Fibroblast of skin of back (primary cell): ENCODE data around the gene HACD1.
"Not testable (repeated sequence)": the region's sequence is repeated elsewhere in the genome, so short reads cannot be mapped to it uniquely, and the experiment has no call there.

Source experiments
- DNase-seq: peaks from one replicate; pipeline ENCODE4 v3.0.0-alpha.2; 2013

Gene HACD1

DNA sequence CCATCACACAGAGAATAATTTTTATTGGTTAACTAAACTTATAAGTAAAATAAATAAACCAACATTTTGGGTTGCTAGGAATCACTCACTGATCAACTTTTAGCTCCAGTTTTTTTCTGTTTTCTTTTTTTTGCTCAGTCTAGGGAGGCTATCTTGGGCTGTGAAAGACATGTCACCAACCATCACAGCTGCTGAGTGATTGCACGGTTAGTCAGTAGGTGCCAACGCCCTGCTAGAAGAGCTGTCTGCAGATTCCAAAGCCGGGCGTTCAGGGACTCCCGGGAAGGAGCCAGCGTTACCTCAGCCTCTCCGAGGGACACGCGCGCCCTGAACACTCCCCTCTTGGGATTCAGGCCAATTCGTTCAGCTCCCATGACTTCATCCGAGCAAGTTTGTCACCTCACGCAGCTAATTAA is 26.2 kb upstream of the HACD1 start:
- peak; percentile 88 for DNase-seq

DNA sequence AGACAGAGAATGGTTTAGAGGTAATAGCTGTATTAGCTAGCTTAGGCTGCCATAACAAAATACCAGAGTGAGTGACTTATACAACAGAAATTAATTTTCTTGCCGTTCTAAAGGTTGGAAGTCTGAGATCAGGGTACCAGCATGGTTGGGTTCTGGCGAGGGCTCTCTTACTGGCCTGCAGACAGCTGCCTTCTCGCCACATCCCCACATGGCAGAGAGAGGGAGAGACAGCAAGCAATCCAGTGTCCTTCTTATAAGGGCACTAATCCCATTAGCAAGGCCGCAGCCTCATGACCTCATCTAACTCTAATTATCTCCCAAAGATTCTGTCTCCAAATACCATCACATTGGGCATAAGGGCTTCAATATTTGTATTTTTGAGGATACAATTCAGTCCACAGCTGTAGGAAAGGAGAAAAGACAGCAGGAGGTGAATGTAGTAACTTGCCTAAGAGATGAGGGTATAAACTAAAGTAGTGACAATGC is 23.2 kb upstream of the HACD1 start:
- no peak for DNase-seq

DNA sequence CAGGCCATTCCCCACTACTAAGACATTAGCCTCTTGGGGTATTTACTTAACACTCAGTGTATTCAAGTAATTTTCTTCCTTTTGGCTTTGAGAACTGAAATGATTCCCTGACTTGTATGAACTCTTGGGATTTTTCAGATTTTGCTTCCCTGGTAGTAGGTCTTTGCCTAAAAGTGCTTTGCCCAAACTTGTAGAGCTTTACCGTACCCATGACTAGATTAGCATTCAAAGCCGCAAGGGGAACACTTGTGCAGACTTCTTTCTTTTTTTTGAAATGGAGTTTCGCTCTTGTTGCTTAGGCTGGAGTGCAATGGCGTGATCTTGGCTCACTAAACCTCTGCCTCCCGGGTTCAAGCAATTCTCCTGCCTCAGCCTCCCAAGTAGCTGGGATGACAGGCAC is 20.7 kb upstream of the HACD1 start:
- no peak for DNase-seq

DNA sequence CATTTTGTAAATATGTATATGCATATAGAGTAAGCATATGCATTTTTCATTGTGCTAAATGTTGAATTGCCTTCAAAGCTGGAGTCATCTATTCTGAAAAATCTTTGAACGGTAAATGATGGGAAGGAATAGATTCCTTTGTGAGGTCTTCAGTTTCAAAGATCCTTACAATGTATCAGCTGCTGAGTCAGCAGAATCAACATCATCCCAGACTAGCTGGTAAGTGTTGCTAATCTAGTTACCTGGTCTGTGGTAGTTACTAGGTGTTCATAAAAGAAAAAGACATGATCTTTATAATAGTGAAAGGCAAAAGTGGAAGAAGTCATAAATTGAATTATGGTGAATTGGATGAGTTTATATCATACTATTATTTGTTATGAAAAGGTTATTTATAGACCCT is 16.2 kb upstream of the HACD1 start:
- DNase-seq: no peak

DNA sequence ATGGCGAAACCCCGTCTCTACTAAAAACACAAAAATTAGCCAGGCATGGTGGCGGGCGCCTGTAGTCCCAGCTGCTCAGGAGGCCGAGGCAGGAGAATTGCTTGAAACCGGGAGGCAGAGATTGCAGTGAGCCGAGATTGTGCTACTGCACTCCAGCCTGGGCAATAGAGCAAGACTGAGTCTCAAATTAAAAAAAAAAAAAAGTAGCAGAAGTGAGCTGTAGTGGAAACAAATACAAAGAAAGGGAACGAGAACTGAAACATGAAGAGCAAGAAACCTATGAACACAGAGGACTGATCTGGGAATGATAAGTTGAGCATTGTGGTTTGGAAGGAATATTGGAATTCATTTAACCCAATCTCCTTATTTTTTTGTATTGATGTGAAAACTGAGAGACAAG is 15.4 kb upstream of the HACD1 start:
- not testable (repeated sequence) for DNase-seq

DNA sequence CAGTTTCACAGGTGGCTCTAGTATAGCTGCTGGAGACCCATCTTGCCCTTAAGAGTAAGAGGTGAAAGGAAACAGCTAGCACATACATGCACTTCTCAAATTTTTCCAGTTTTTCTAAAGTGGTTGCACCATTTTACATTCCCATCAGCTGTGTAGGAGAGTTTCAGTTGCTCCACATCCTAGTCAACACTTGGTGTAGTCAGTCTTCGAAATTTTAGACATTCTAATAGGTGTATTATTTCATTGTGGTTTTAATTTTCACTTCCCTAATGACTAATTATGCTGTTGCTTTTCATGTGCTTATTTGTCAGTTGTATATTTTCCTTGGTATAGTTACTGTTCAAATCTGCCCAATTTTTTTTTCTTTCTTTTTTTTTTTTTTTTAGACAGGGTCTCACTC is 9.5 kb upstream of the HACD1 start:
- DNase-seq: no peak

DNA sequence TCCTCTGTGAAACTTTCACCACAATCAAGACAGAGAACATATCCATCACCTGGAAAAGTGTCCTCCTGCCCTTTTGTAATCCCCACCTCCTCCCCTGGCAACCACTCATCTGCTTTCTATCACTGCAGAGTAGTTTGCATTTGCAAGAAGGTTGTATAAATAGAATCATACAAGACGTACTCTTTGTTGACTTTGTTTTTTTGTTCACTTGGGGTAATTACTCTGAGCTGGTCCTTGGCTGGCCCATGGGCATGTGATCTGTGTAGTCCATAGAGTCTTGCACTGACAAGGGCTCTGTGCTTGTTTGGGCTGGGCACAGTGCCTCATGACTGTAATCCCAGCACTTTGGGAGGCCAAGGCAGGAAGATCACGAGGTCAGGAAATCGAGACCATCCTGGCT is 7.8 kb upstream of the HACD1 start:
- no peak for DNase-seq

DNA sequence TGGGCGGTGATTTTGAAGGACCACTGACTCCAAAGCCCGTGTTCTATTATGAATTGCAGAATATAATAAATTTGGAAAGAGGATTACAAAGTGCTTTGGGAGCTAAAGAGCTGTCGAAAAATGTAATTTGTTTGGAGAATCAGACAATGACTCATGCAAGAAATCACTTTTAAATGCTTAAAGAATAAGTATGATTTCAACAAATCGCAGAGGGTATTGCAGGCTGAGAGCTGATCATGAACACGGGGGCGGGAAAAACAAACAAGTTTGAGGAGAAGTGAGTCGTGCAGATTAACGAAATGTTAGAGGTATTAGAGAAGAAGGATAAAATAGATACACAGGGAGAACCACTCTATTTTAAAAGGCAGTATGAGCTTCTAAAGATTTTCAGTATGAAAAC is 4.9 kb upstream of the HACD1 start:
- peak; percentile 11 for DNase-seq

DNA sequence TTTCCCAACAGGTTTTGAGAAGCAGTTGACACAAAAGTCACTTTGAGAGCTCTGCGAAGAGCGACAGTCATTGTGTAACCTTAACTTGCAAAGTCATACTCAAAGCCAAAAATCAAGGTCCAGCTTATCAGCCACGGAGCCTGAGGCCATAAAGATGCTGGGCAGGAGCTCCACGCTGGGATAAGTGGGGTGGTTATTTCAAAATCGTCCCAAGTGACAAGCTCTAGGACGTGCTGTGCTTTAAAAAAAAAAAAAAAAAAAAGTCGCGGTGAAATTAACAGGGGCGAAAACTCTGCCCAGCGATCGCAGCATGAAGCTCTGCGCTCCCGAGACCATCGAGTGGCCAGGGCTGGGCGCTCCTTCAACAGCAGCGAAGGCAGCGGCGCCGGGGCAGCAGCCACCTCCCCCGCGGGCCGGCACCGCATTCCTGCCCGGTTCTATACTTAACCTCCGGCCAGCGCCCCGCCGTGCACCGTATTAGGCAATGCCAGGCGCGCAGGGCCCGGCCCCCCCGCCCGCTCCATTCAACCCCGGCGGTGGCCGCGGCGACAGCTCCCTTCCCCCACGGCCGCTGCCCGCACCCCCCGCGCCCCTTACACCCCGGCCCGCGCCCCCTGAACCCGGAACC is 657 bp downstream of the HACD1 start:
- DNase-seq: peak; percentile 82

DNA sequence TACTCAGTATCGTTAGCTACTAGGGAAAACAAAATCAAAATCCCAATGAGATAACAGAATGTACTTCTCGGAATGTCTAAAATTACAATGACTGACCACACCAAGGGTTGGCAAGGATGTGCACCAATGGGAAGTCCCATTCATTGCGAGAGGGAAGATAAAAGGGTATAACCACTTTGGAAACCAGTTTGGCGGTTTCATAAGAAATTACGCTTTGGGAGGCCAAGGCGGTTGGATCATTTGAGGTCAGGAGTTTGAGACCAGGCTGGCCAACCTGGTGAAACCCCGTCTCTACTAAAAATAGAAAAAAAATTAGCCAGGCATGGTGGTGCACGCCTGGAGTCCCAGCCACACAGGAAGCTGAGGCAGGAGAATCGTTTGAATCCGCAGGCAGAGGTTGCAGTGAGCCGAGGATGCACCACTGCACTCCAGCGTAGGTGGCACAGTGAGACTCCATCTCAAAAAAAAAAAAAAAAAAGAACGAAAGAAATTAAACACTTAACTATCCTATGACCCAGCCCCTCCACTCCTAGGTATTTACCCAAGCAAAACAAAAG is 7.6 kb downstream of the HACD1 start:
- no peak for DNase-seq

DNA sequence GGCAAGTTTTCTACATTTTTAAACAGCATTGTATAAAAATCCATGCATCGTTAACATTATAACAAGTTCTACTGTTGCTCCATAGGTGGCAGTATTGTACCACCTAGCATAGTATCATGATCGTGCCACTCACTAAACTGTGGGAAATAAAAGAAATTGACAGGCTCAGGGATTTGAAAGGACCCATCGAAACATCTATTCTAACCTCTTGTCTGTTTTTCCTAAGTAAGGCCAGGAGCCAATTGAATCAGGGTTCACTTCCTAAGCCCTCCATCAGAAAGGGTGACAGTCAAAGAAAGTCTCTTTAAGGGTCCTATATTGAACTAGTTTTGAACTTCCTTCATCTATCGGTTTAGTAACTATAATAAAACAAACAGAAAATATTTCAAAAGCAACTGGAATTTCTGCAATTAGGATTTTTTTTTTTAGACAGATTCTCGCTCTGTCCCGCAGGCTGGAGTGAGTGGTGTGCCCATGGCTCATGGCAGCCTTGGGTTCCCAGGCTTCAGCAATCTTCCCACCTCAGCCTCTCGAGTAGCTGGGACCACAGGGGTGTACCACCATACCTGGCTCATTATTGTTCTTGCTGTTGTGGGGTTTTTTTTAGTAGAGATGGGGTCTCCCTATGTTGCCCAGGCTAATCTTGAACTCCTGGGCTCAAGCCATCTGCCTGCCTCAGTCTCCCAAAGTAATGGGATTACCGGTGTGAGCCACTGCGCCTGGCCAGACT is 9.4 kb downstream of the HACD1 start:
- peak; percentile 58 for DNase-seq

DNA sequence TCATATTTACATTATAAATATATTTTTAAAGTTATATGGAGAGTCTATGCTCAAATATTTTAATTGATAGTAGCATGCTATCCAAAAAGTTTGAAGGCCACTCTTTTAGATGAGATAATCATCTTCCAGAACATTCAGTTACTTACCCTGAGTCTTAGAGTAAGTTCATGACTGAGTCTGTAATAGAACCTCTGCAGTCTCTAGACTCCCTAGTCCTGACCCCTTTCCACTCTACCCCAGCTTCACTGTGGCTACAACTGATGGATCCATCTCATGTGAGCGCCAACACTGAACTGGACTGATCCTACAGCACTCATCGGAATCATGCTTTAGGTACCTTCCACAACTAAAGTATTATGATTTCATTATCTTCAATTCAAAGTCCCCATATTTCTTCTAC is 10.1 kb downstream of the HACD1 start:
- no peak for DNase-seq

DNA sequence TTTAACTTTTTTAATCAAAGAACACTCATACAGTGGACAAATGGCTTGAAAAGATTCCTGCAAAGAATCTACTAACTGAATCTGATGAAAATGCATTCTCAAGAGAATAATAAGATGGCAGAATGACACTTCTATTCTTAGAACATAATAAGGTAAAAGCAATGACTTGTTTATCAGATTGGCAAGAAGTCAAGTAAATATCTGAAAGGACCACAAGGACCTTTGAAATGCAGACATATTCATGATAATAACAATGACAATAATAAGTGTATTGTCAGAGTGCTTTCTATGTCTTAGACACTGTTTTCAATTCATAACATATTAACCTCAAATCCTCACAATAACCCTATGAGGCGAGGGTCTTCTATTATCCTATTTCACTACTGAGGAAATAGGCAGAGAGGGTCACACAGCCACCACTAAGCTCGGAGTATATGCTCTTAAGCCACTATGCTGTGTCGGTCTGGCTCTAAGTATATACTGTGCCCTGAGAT is 10.6 kb downstream of the HACD1 start:
- no peak for DNase-seq

DNA sequence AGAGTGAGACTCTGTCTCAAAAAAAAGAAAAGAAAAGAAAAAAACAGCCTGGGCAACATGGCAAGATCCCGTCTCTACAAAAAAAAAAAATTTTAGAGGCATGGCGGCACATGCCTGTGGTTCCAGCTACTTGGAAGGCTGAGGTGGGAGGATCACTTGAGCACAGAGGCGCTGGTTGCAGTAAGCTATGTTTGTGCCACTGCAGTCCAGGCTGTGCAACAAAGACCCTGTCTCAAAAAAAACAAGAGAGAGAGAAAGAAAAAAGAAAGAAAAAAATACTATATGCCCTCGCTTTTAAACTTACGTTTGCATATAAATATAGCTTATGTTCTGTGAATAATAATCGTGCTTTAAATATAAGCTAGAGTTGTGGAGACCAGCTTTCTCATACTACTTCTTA is 11.2 kb downstream of the HACD1 start:
- no peak for DNase-seq

DNA sequence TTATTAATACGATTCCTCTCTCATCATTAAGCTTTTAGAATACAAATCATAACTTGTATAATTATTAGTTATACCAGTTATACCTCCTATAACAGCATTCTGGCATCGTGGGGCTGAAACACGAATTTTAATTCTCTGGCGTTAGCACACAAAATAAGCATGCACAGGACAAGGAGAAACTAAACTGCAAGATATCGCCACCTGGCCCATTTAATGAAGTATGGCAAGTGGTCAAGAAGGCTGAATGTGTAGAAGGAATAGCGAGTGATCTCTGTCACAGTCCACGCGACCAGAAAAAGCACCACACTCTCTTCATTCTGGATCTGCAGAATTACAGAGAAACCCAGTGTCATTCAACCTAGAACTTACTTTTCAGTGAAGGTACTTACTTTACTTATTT is 18.1 kb downstream of the HACD1 start:
- DNase-seq: peak; percentile 50

DNA sequence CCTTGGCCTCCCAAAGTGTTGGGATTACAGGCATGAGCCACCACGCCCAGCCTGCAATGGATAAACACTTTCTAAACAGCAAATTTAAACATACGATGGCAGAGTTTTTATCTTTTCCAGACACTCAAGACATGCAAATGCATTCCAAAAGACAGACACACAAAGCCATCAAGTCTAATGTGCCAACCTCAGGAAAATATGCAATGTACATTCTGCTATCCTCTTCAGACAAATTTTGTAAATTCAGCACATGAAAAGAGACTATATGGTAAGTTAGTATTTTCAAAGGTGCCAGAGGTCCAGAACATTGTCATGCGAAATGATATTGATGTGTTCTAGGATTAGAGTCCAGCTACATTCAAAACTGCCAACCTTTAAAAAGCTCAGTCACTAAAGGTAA is 19.8 kb downstream of the HACD1 start:
- DNase-seq: no peak

DNA sequence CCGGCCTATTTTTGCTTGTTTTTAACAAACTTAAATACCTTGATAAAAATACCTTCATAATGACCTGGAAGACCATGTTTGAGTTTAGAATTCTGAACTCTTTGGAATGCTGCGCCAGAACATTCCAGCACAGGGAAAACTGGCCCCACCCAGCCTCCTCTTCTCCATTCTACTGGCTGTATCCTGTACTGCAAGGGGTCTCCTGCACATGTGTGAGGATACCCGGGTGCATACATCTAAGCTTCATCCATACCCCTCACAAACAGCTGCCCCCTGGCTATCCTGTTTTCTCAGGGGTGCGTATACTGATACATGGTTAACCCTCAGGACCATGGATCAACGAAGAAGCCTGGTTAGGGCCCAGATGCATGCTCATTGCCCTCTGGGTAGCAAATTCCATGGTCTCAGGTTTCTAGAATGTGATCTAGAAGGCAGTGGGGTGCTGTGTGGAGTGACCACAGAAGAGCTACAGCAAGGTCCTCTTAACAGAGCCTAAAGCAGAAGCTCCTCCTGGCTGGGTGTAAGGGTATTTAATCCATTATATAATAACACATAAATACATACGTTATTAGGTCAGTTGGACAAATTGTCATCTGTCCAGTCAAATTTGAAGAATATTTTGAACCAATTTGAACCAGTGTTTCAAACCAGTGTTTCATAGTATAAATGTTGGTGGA is 26.1 kb downstream of the HACD1 start:
- no peak for DNase-seq

DNA sequence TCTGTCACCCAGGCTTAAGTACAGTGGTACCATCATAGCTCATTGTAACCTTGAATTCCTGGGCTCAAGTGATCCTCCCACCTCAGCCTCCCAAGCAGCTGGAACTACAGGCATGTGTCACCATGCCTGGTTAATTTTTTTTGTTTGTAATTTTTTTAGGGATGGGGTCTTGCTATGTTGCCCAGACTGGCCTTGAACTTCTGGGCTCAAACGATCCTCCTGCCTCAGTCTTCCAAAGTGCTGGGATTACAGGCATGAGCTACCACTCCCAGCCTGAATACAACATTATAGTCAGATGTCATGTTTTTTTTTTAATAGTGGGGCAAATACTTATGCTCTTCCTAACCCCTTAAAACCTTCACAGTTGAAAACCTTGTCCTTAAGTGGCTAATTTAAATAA is 27.9 kb downstream of the HACD1 start:
- DNase-seq: not testable (repeated sequence)

DNA sequence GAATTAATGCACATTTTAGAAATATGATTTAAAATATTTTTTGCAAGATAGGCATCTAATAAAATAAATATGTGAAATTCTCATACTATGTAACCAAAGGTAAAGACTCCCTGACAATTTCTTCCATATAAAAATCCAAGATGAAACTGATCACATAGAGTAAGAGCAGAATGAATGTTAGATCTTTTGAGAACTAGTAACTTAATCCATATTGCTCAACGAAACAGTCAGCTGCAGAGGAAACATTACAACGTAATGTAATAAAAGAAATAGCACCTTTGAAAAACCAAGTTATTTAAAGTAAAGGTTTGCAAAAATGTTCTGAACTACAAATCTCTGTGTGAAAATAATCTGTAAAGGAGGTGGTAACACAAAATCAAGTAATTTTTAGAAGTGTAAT is 28.8 kb downstream of the HACD1 start:
- no peak for DNase-seq

DNA sequence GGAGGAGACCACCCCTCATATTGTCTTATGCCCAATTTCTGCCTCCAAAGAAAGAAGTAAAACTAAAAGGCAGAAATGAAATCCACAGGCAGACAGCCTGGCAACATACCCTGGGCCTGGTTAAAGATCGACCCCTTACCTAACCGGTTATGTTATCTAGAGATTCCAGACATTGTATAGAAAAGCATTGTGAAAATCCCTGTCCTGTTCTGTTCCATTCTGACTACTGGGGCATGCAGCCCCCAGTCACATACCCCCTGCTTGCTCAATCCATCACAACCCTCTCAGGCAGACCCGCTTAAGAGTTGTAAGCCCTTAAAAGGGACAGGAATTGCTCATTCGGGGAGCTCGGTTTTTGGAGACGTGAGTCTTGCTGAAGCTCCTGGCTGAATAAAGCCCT is 29.9 kb downstream of the HACD1 start:
- not testable (repeated sequence) for DNase-seq

DNA sequence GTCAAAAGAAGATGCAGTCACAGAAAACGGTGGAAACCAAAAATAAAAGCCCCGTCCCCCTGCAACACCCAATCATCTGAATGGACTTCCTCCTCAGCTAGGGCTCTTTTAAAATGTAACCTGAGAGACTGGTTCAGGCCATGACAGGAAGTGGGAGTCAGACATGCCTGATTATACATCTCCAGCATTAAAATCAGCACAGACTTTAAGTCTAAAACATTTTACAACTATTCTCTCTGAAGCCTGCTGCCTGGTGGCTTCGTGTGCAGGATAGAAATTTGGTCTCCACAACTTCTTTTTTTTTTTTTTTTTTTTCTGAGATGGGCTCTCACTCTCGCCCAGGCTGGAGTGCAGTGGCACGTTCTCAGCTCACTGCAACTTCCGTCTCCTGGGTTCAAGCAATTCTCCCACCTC is 30.3 kb downstream of the HACD1 start:
- peak; percentile 43 for DNase-seq

DNA sequence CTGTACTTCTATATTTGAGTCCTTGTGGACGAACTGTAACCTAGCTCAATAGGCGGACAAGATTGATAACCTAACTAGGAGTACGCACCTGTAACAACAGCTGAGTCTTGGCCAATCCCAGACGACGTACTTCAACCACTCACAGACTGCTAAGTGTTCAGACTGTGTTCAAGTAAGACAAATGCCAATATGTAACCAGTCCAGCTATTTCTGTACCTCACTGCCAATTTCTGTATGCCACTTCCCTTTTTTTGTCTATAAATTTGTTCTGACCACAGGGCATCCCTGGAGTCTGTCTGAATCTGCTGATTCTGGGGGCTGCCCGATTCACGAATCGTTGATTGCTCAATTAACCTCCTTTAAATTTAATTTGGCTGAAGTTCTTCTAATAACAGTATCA is 32.2 kb downstream of the HACD1 start:
- no peak for DNase-seq

DNA sequence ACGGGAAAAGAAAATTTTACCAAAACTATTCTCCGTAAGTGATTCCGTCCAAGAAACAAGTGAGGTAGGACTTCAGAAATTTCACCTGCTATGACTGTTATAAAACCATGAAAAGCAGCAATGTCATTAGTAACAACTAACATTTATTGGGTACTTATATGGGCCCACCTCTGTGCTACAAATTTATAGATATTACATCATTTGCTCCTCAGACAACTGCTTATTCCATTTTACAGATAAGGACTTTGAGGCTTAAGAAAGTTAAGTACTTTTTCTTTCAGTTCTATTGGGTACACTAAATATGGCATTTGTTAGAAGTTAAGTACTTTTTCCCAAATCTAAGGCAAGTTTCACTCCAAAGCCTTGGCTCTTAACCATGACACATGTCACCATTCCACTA is 36.3 kb downstream of the HACD1 start:
- DNase-seq: no peak
